NCI-H2107 treated with DMSO at 0.1 percent for 48 hours (cell line): ENCODE results near the gene ARL17B.
"Not testable (repeated sequence)": the region's sequence is repeated elsewhere in the genome, so short reads cannot be mapped to it uniquely, and the experiment has no call there.

ENCODE experiments used
- DNase-seq: peaks from one replicate; lab custom pipeline; 2025; ENCODE audit not compliant: unreplicated experiment; lab: John Stamatoyannopoulos, UW

ARL17B gene

GRCh38 chr17:46290906-46291546, 70.5 kb downstream of the ARL17B start:
- not testable (repeated sequence) for DNase-seq

DNA sequence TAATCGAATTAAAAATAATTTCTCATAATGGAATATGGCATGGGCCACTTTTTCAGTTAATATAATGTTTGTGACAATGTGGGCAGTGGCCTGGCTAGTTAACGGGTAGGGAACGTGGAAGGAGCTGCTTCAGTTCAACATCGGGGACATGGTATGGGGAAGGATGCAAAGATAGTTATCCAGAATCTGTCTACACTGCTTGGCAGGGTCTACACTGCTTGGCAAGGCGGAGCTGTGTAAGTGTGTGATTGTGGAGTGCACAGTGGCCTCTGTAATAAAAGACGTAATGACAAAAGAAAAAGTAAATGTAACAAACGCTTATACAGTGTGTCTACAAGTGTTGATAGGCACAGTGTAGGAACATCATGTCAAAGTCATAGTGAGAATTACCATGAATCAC, 74.0 kb downstream of the ARL17B start:
- DNase-seq = not testable (repeated sequence)

GRCh38 chr17:46286764-46287221, 74.8 kb downstream of the ARL17B start:
- DNase-seq = peak; percentile 98

- not testable (repeated sequence) for DNase-seq
Observed at GRCh38 chr17:46285500-46285899, 76.1 kb downstream of the ARL17B start.

DNA sequence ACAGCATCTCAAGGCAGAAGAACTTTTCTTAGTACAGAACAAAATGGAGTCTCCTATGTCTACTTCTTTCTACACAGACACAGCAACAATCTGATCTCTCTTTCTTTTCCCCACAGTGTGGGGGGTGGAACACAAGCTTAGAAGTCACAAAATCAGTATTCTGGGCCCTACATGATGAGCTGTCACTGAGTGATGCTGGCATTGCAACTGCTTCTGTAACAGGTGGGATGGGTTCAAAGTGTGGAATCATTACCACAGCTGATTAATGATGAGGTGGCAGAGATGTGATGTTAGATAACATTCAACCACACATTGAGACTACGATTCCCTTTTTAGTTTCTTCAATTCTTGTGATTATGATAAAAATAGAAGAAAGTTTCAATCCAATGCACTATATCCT, 77.1 kb downstream of the ARL17B start:
- DNase-seq = not testable (repeated sequence)

GRCh38 chr17:46282635-46283034, 78.9 kb downstream of the ARL17B start:
- not testable (repeated sequence) for DNase-seq

DNA sequence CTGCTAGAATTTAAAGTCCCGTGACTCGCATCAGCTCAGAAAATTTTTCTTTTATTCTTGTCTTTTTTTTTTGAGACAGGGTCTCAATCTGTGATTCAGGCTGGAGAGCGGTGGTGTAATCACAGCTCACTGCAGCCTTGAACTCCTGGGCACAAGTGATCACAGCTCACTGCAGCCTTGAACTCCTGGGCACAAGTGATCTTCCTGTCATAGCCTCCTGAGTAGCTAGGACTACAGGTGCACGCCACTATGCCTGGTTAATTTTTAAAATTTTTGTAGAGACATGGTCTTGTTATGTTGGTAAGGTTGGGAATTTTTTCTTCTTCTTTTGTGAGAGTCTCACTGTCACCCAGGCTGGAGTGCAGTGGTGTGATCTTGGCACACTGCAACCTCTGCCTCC, 80.2 kb downstream of the ARL17B start:
- not testable (repeated sequence) for DNase-seq

DNA sequence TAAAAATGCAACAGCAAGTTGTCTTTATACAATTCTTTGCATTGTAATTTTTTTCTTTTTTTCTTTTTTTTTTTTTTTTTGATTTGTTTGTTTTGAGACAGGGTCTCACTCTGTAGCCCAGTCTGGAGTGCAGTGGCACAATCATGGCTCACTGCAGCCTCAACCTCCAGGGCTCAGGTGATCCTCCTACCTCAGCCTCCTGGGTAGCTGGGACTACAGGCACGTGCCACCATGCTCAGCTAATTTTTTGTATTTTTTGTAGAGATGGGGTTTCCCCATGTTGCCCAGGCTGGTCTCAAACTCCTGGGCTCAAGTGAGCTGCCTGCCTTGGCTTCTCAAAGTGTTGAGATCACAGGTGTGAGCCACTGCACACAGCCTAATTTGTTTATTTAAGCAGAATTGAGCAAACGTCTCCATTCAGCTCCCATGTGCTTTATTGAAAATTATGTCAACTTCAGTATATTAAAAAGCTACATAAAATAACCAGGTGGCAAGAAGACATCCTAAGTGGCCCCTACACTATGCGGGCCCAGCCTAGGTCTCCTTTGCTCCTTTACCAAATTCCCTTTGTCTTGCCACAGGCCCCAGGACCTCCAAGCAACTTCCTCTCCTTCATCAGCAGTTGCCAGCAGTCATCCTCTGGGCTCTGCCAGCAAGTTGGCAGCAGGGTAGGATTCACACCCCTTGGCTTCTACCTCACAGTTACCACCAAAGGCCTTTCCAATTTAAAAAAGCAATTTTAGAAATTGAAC, 84.7 kb downstream of the ARL17B start:
- DNase-seq = peak; percentile 63

GRCh38 chr17:46274238-46274637, 87.3 kb downstream of the ARL17B start:
- no peak for DNase-seq

DNA sequence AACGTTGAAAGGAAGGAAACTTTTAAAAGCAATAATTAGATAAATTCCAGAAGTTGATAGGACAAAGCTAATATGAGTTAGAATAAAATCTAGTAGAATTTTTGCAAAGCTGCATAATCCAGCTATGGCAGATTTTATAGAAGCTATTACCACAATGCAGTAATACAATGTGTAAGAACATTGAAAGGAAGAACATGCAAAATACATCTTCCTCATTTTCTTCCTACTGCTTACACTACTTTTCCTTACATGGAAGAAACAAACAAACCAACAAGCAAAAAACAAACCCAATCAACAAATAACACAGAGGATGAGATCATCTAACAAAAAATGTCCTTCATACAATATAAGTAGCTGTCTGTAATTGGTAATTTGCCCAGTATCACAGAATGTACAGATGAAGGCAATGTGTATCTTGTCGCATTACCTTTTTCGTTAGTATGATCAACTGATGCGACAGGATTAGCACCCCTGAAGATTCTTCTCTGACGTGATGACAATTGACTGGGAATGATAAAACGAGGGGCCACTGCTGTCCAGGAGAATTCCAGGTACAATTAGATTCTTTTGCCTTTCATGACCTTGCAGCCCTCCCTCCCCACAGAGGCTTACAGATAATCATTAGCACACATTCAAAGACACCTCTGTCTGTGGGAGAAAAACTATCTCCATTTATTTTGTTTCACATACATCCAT, 87.9 kb downstream of the ARL17B start:
- no peak for DNase-seq

GRCh38 chr17:46270032-46270431, 91.5 kb downstream of the ARL17B start:
- no peak for DNase-seq

DNA sequence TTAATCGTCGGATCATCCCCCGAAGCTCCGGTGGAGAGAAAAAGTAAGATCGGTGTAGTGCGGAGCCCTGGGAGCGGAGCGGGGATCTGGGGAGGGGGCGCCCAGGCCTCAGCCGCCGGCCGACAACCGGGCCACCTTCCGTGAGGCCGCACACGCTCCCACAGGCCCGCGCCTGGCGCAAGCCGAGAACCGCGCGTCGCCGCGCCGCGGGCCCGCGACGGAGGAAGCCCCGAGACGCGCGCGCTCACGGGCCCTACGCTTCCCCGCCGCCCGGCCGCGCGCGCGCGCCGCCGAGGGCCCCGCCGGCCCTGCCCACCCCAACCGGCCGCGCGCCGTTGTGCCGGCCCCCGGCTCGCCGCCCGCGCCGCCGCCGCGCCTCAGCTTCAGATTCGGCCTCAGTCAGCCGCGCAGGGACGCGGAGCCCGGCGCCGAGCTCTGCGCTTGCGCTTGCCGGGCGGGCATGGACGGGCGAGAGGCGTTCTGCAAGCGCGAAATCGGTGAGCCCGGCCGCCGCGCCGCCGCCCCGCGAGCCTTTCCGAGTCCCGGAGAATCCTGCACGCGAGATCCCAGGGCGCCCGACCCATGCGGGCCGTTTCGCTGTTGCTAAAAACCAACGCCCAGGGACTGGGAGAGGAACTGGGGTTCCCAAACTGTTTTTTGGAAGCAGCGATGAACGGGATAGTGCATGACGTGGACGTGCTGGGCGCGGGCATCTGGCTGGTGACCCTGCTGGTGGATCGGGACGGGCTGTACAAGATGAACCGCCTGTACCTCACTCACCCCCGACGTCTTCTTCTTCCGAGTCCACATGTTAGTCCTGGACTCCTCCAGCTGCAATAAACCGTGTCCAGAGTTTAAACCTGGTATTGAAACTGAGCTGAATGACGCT, 94.7 kb downstream of the ARL17B start:
- DNase-seq = peak; percentile 82

DNA sequence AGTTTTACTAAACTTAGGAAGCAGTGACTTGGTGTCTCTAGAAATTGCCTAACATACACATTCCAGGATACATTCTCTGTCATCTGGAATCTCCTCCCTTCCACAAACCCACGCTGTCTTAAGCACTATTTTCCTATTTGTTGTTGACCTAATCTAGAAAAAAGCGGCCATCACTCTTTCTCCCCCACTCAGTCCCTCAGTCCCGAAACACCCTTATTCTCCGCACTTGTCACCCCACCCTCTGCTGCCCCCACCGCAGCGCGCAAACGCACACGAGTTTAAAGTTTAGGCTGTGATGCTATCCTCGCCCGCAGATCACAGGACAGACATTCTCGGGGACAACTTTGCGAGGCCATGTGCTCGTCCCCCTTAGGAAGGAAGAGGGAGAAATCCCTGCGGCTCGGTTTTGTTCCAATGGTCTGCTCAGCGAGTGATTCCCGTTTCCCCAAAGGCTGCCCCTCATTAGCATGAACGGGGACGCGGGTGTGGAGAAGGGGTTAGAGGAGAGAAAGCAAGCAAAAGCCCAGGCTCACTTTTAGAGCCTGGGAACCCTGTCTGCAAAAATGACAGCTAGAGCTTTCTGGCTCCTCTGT, 95.4 kb downstream of the ARL17B start:
- not testable (repeated sequence) for DNase-seq

- peak; percentile 42 for DNase-seq
Observed at GRCh38 chr17:46264456-46265198, 96.9 kb downstream of the ARL17B start.

- DNase-seq = no peak
Observed at GRCh38 chr17:46262271-46262670, 99.3 kb downstream of the ARL17B start.

- DNase-seq = not testable (repeated sequence)
Observed at GRCh38 chr17:46259845-46260661, 101.5 kb downstream of the ARL17B start.

GRCh38 chr17:46256369-46256768, 105.2 kb downstream of the ARL17B start:
- not testable (repeated sequence) for DNase-seq

DNA sequence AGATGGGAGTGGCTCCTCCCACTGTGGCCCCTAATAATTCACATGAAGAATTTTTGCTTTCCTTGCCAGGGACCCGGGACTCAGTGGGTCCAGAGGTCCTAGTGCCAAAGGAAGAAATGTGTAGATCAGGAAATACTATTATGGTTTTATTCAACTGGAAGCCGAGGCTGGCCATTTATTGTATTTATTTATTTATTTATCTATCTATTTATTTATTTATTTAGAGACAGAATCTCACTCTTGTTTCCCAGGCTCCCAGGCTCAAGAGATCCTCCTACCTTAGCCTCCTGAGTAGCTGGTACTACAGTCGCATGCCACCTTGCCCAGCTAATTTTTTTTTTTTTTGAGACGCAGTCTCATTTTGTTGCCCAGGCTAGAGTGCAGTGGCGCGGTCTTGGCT, 107.4 kb downstream of the ARL17B start:
- DNase-seq = not testable (repeated sequence)

DNA sequence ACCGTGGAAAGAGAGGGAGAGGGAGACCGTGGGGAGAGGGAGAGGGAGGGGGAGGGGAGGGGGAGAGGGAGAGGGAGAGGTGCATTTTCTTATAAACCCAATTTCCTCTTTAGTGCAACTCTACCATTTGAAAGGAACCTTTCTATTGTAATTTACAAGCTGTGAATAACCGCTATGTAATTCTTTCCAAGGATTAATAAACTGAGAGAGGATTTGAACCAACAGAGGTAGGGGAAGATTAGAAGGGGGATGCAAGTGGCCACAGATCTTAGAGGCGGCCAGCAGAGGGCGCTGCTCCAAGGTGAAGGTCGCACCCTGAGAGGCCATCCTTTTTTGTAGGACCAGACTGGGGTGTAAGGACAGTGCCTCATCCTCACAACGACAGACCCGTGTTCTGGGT, 107.8 kb downstream of the ARL17B start:
- not testable (repeated sequence) for DNase-seq
